K562 (cell line): ENCODE data around the gene SAXO1. TPM values are rescaled to one million over a fixed set of nuclear protein-coding genes. Genes with fewer than 3 reads are reported as not detected.

Source experiments
- ATAC-seq: fragments of 200-7000 bp; cut with Tn5 transposase; 3 replicates; pipeline ENCODE4 v1.9.1; 2020; ENCODE audit warnings: moderate library complexity
- BruUV-seq: library from RNA; stranded (reverse); fragments of 400-500 nt; replicated peaks from 2 replicates; lab custom pipeline; 2021; lab: Mats Ljungman, UMichigan
- CTCF ChIA-PET: fragments of 300-600 bp; formaldehyde crosslinking; extraction: SDS; loops from one replicate; lab custom pipeline; 2021; ENCODE audit warnings: low intra/inter-chr PET ratio; lab: Yijun Ruan, JAX
- POLR2A ChIA-PET: fragments of 300-600, 350-650 bp; sonication (Branson Sonifier 250); formaldehyde crosslinking; extraction: SDS; loops from one replicate; lab custom pipeline; 2021; ENCODE audit warnings: antibody characterized with exemption, inconsistent platforms; lab: Yijun Ruan, JAX
- DNase-seq, 4 experiments: peaks; one replicate each; pipeline versions ENCODE4 v3.0.0 to v3.0.0-alpha.2; 2011 to 2018; ENCODE audit warnings: low spot score in 3 of 4, mixed read lengths in 3 of 4; ENCODE audit errors: extremely low read depth in 1 of 4
- FAIRE-seq: peaks from 2 replicates; lab custom pipeline; 2011; peaks lifted over from hg19 to GRCh38; lab: Jason Lieb, UNC
- H2AFZ ChIP-seq: 2 replicates; pipeline ENCODE4 v1.6.0; 2011; ENCODE audit warnings: low read depth, low read length, control low read depth, inconsistent platforms
- H3K27ac ChIP-seq: fragments of 200-600 bp; 3 replicates; pipeline ENCODE4 v1.8.0; 2011; ENCODE audit warnings: low read depth, mild to moderate bottlenecking, control low read depth, inconsistent platforms, low read length, moderate library complexity, mixed read lengths; ENCODE audit errors: extremely low read depth
- H3K27me3 ChIP-seq, 2 experiments: fragments of 300-600 bp in 1 of 2; 2 replicates in 1 of 2; 3 replicates in 1 of 2; pipeline versions ENCODE4 v1.6.0 to v1.8.0; 2011; ENCODE audit warnings: inconsistent platforms in 2 of 2, low read length in 2 of 2, mild to moderate bottlenecking in 1 of 2, mixed read lengths in 1 of 2, moderate library complexity in 1 of 2; ENCODE audit not compliant: control insufficient read depth in 2 of 2, insufficient read depth in 2 of 2
- H3K36me3 ChIP-seq: fragments of 300-600 bp; 3 replicates; pipeline ENCODE4 v1.8.0; 2011; ENCODE audit warnings: mild to moderate bottlenecking, low read length, inconsistent platforms; ENCODE audit not compliant: control insufficient read depth, insufficient read depth
- H3K4me1 ChIP-seq, 2 experiments: fragments of 200-600 bp in 1 of 2; replicated peaks in 1 of 2; 2 replicates in 1 of 2; 3 replicates in 1 of 2; pipeline versions ENCODE4 v1.5.1 to v1.8.0; 2011; ENCODE audit warnings: inconsistent platforms in 2 of 2, low read length in 2 of 2, mild to moderate bottlenecking in 1 of 2, mixed read lengths in 1 of 2, moderate library complexity in 1 of 2; ENCODE audit not compliant: control insufficient read depth in 2 of 2, insufficient read depth in 2 of 2
- H3K4me2 ChIP-seq: 2 replicates; pipeline ENCODE4 v1.6.1; 2011; ENCODE audit warnings: low read length, control low read depth, inconsistent platforms, mixed read lengths; ENCODE audit not compliant: insufficient read depth
- H3K4me3 ChIP-seq: fragments of 200-600 bp; sonication (generic), shearing (Covaris generic); 2 replicates; pipeline ENCODE4 v1.5.1; 2016; ENCODE audit warnings: control low read depth, inconsistent platforms
- H3K79me2 ChIP-seq: fragments of 200-600 bp; 3 replicates; pipeline ENCODE4 v1.8.0; 2011; ENCODE audit warnings: low read length, inconsistent platforms; ENCODE audit not compliant: control insufficient read depth, insufficient read depth
- H3K9ac ChIP-seq, 2 experiments: 2 replicates each; pipeline versions ENCODE4 v1.6.0 to v1.6.1; 2011; ENCODE audit warnings: low read depth in 2 of 2, low read length in 2 of 2, control low read depth in 1 of 2, inconsistent platforms in 1 of 2, mild to moderate bottlenecking in 1 of 2, mixed read lengths in 1 of 2; ENCODE audit not compliant: insufficient read depth in 1 of 2
- H3K9me1 ChIP-seq: one replicate; pipeline ENCODE4 v1.6.0; 2011; ENCODE audit warnings: inconsistent platforms, mild to moderate bottlenecking, low read length, moderate library complexity; ENCODE audit not compliant: control insufficient read depth, insufficient read depth
- H3K9me3 ChIP-seq: replicated peaks from 2 replicates; pipeline ENCODE4 v1.5.1; 2011; ENCODE audit warnings: low read depth, low read length, inconsistent platforms; ENCODE audit not compliant: control insufficient read depth, insufficient read depth
- H4K20me1 ChIP-seq: replicated peaks from 2 replicates; pipeline ENCODE4 v1.6.1; 2011; ENCODE audit warnings: low read length, inconsistent platforms, mixed read lengths; ENCODE audit not compliant: control insufficient read depth, insufficient read depth
- CSDE1 ChIP-seq, 2 experiments: fragments of 450-650 bp; IDR thresholded peaks; 2 replicates each; pipeline ENCODE4 v1.6.1; 2016; ENCODE audit warnings: mild to moderate bottlenecking in 1 of 2
- MAFK ChIP-seq: IDR thresholded peaks from 2 replicates; pipeline ENCODE4 v1.6.1; 2011; ENCODE audit warnings: low read length, improper control_type of control experiment
- RCOR1 ChIP-seq, 2 experiments: IDR thresholded peaks; 2 replicates each; pipeline ENCODE4 v1.6.1; 2012; ENCODE audit warnings: low read depth in 2 of 2, low read length in 2 of 2, borderline replicate concordance in 1 of 2, improper control_type of control experiment in 1 of 2
- SAFB2 ChIP-seq: fragments of 200-400 bp; formaldehyde crosslinking; IDR thresholded peaks from 2 replicates; pipeline ENCODE4 v1.6.1; 2018; ENCODE audit warnings: borderline replicate concordance, low read length, low read depth, moderate library complexity; ENCODE audit not compliant: severe bottlenecking
- SMAD2 ChIP-seq: fragments of 150-350 bp; IDR thresholded peaks from 2 replicates; pipeline ENCODE4 v1.6.1; 2014; ENCODE audit warnings: low read depth, mild to moderate bottlenecking, low read length
- SRSF1 ChIP-seq: fragments of 200-400 bp; formaldehyde crosslinking; IDR thresholded peaks from 2 replicates; pipeline ENCODE4 v1.6.1; 2017; ENCODE audit warnings: mild to moderate bottlenecking, low read depth, low read length, moderate library complexity
- TCF15 ChIP-seq: fragments of 250-450 bp; sonication (Bioruptor Pico); IDR thresholded peaks from 2 replicates; pipeline ENCODE4 v1.8.0; 2022; ENCODE audit warnings: moderate library complexity, mild to moderate bottlenecking, inconsistent platforms
- WGBS: fragments of 100-300 bp; shearing (Covaris generic); methylation state at CpG from one replicate; pipeline ENCODE4 v1.1.6; 2016; ENCODE audit warnings: low coverage, mixed read lengths; ENCODE audit not compliant: insufficient coverage; ENCODE audit errors: missing lambda C conversion rate; 5-methylcytosine and 5-hydroxymethylcytosine counted together
- in situ Hi-C: fragments of 300-500 bp; cut with MboI; formaldehyde crosslinking; loops from 4 replicates; pipeline ENCODE4 v1.15.0; 2018; ENCODE audit warnings: inconsistent platforms, mixed read lengths
- intact Hi-C: fragments of 100-400 bp; cut with micrococcal nuclease; formaldehyde crosslinking; loops from 2 replicates; pipeline ENCODE4 v1.14.2; 2022
- polyA plus RNA-seq, 8 experiments: library from polyadenylated mRNA; depleted of rRNA in 4 of 8; stranded (reverse) in 5 of 8; unstranded in 3 of 8; fragments of >200 nt; fragmentation: Nextera tagmentation in 2 of 8; fragmentation: Illumina TruSeq in 1 of 8; extraction: Ambion mirVana in 2 of 8; extraction: Trizol in 1 of 8; gene quantifications; 2 replicates each; pipeline versions ENCODE4 v1.2.1 to v1.2.3, GENCODE V29; 2011 to 2014; ENCODE audit warnings: inconsistent platforms in 1 of 8, missing spikeins in 1 of 8
- total RNA-seq, 7 experiments: library from RNA; depleted of rRNA in 6 of 7; stranded (reverse); fragments of >200 nt in 6 of 7; fragmentation: Illumina TruSeq in 2 of 7; extraction: Trizol in 2 of 7; gene quantifications; 2 replicates each; pipeline versions ENCODE4 v1.2.1 to v1.2.3, GENCODE V29; 2011 to 2021; ENCODE audit warnings: low replicate concordance in 1 of 7
- TF ChIP-seq, protein P1 (sequence below): sonication (generic); formaldehyde crosslinking; IDR thresholded peaks from 2 replicates; pipeline ENCODE4 v1.8.0; 2023; ENCODE audit warnings: missing genetic modification reagents, mild to moderate bottlenecking, borderline replicate concordance

The SAXO1 gene
- total and polyA plus RNA-seq, 9 of the 15 experiments (the other 6 are each of a cell fraction or from before 2014, with no cell fraction given), result 0.04 TPM; not detected in 8

- 0% methylated on average over 2 of the region's 2 CpGs for WGBS
- Histone ChIP-seq H3K4me3 (no peak overlapping the region), H3K9me1 (no peaks in the 10 kb centered on the region), H2AFZ (no peak overlapping the region), H3K36me3 (no peaks in the 10 kb centered on the region), H3K79me2 (no peaks in the 10 kb centered on the region), H3K9me3 (no peaks in the 10 kb centered on the region), H3K9ac (no peak overlapping the region), H3K27me3 (no peaks in the 10 kb centered on the region), H4K20me1 (no peaks in the 10 kb centered on the region), H3K27ac (no peak overlapping the region), H3K4me1 (no peaks in the 10 kb centered on the region), H3K4me2 (no peak overlapping the region)
- TF ChIP-seq MAFK (no peak), CSDE1 (IDR thresholded peaks at IDR 0.05) (no peak), RCOR1 (IDR thresholded peaks at IDR 0.05; ENCODE audit: borderline replicate concordance in 1 of 2, low read depth in 2 of 2, low read length in 2 of 2) (no peak), SMAD2 (no peak), TCF15 (CRISPR knock-in tag) (no peak), SRSF1 (no peak), SAFB2 (no peak)
- TF ChIP-seq, protein P1, sequence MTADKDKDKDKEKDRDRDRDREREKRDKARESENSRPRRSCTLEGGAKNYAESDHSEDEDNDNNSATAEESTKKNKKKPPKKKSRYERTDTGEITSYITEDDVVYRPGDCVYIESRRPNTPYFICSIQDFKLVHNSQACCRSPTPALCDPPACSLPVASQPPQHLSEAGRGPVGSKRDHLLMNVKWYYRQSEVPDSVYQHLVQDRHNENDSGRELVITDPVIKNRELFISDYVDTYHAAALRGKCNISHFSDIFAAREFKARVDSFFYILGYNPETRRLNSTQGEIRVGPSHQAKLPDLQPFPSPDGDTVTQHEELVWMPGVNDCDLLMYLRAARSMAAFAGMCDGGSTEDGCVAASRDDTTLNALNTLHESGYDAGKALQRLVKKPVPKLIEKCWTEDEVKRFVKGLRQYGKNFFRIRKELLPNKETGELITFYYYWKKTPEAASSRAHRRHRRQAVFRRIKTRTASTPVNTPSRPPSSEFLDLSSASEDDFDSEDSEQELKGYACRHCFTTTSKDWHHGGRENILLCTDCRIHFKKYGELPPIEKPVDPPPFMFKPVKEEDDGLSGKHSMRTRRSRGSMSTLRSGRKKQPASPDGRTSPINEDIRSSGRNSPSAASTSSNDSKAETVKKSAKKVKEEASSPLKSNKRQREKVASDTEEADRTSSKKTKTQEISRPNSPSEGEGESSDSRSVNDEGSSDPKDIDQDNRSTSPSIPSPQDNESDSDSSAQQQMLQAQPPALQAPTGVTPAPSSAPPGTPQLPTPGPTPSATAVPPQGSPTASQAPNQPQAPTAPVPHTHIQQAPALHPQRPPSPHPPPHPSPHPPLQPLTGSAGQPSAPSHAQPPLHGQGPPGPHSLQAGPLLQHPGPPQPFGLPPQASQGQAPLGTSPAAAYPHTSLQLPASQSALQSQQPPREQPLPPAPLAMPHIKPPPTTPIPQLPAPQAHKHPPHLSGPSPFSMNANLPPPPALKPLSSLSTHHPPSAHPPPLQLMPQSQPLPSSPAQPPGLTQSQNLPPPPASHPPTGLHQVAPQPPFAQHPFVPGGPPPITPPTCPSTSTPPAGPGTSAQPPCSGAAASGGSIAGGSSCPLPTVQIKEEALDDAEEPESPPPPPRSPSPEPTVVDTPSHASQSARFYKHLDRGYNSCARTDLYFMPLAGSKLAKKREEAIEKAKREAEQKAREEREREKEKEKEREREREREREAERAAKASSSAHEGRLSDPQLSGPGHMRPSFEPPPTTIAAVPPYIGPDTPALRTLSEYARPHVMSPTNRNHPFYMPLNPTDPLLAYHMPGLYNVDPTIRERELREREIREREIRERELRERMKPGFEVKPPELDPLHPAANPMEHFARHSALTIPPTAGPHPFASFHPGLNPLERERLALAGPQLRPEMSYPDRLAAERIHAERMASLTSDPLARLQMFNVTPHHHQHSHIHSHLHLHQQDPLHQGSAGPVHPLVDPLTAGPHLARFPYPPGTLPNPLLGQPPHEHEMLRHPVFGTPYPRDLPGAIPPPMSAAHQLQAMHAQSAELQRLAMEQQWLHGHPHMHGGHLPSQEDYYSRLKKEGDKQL (CRISPR knock-in tag), result no peak
- no peak for DNase-seq
- ATAC-seq, result no peak
- in situ Hi-C loops (no loop called here), intact Hi-C loops (no loop called here)
- POLR2A ChIA-PET, result interaction anchor here (0.8 kb wide), 1 partner anchor 44 kb away, joined by 3 read pairs; no protein-coding TSS in a partner anchor
- BruUV-seq, result no TSS peak
- CTCF ChIA-PET, result no interaction called here
- FAIRE-seq, result no peak
Observed at GRCh38 chr9:18970393-18970792, 62.6 kb downstream of the SAXO1 start.
